Stimulated activated CD4-positive, alpha-beta T cell treated with anti-CD3 and anti-CD28 coated beads, Interleukin-1b, Interleukin-23, amount 100 ng/mL, for 24 hours (primary cell): ENCODE data around the gene FTH1.
"Not testable (repeated sequence)": the region's sequence is repeated elsewhere in the genome, so short reads cannot be mapped to it uniquely, and the experiment has no call there.

ENCODE experiments used
- DNase-seq, 4 experiments: peaks; one replicate each; pipeline ENCODE4 v3.0.0-alpha.2; 2020; ENCODE audit warnings: low read depth in 4 of 4, low spot score in 1 of 4

The FTH1 gene

GRCh38 chr11:61964058-61964665 lies 3.3 kb downstream of the FTH1 start:
- no peak for DNase-seq

- DNase-seq: no peak
Observed at GRCh38 chr11:61963282-61964057, 4.0 kb downstream of the FTH1 start.

GRCh38 chr11:61963016-61963281 lies 4.5 kb downstream of the FTH1 start:
- DNase-seq: no peak

GRCh38 chr11:61962213-61963015 lies 5.0 kb downstream of the FTH1 start:
- DNase-seq: no peak

DNA sequence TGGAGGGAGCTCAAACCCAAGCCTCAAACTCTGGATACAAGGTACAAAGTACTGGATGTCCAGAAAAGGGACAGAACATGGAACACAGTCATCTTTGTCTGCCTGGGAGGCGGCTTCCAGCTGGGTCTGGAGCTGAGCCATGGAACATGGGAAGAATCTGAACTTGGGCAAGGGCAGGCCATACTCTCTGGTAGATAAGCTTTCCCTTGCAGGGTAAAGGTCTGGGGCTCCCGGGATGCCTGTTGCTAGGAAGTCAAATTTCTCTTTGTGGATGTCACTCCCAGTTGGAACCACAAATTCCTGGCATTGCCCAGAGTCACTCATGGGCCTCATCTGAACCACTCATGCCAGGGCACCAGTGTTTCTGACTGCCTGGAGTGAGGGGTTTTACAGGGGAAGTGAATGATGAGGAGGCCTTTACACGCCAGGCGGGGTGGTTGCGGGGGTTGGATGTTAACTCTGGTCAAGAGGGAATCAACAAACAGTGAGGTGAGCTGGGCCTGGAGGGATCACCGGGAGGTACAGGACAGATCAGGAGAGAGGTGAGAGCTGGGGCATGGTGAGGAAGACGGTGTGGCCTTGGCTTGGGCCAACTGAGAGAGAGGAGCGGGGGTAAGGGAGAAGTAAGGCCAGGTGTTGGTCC lies 5.7 kb downstream of the FTH1 start:
- DNase-seq: no peak

- no peak for DNase-seq
Observed at GRCh38 chr11:61960532-61960931, 6.9 kb downstream of the FTH1 start.

- no peak for DNase-seq
Observed at GRCh38 chr11:61959678-61960077, 7.8 kb downstream of the FTH1 start.

DNA sequence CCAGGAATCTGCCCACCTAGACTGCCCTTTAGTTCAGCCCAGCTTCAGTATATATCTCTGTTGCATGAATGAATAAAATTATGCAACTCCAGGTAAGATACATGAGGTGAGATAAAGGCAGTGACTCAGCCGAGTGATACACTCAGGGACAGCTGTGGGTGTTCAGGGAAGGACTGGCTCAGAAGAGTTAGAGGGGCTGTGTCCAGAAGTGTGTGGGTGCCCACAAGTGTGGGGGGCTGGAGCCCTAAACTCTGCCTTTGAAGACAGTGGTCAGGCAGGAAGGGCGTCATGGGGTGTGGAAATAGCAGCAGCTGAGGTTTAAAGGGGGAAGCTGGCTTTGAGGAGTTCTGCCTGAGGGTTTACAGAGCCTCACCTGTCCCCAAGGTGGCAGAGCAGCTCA lies 8.3 kb downstream of the FTH1 start:
- no peak for DNase-seq

DNA sequence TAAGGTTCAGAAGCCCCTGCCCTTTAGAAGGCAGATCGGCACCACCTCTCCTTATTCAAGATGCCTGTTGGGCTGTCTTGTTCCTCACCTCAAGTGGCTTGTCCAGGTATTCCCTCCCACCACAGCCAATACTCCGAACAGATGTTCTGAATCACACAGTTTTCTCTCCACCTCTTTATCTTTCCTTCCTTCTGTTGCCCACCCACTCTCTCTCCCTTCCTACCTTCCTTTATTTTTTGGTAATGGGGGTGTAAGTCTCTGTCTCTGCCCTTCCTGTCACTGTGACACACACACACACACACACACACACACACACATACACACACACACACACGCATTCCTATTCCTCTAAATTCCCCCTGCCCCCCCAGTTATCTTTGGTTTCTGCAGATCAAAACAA lies 8.8 kb downstream of the FTH1 start:
- no peak for DNase-seq

GRCh38 chr11:61957021-61957770 lies 10.2 kb downstream of the FTH1 start:
- no peak for DNase-seq

GRCh38 chr11:61956191-61957020 lies 11.0 kb downstream of the FTH1 start:
- no peak for DNase-seq

- DNase-seq: no peak
Observed at GRCh38 chr11:61955422-61956135, 11.9 kb downstream of the FTH1 start.

DNA sequence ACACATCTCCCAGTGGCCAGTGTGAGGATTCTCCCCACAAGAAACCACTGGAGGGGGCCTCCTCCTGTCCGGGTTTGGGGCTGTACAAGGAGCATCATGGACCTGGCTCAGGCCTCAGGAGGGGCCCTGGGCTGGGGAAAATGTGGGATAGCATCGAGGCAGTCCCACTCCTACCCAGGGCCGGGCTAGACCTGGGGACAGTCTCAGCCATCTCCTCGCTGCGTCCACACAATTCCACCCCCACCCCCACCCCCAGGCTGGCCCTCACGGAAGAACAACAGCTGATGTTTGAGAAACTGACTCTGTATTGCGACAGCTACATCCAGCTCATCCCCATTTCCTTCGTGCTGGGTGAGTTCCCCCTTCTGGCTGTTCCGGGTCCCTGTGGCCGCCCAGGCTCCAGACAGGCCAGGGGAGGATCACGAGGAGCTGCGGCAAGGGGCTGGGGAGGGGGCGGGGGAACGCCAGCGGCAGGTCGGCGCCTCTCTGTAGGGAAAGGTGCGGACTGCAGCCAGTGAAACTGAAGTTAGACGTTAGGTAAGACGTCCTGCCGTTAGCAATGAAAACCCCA lies 12.5 kb downstream of the FTH1 start:
- DNase-seq: no peak

DNA sequence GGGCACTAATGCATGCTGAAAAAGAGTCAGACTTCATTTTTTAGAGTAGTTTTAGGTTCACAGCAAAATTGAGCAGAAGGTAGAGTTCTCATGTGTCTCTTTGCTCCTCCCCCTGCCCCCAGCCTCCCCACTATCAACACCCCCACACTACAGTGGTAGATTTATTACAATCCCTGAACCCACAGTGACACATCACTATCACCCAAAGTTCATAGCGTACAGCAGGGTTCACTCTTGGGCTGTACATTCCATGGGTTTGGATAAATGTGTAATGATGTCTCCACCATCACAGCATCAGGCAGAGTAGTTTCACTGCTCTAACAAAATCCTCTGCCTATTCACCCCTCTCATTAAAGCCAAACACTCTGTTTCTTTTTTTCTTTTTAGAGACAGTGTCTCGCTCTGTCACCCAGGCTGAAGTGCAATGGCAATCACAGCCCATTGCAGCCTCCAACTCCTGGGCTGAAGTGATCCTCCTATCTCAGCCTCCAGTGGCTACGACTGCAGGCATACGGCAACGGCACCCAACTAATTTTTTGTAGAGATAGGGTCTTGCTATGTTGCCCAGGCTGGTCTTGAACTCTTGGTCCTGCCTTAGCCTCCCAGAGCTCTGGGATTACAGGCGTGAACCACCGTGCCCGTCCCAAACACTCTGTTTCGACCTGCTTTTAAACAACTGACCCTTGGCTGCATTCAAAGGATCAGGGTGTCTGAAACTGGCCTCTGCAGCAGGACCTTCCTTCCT lies 13.2 kb downstream of the FTH1 start:
- DNase-seq: no peak

- DNase-seq: not testable (repeated sequence)
Observed at GRCh38 chr11:61953632-61954031, 13.8 kb downstream of the FTH1 start.

- DNase-seq: no peak
Observed at GRCh38 chr11:61952882-61953281, 14.6 kb downstream of the FTH1 start.

- DNase-seq: no peak
Observed at GRCh38 chr11:61951484-61952135, 15.8 kb downstream of the FTH1 start.

DNA sequence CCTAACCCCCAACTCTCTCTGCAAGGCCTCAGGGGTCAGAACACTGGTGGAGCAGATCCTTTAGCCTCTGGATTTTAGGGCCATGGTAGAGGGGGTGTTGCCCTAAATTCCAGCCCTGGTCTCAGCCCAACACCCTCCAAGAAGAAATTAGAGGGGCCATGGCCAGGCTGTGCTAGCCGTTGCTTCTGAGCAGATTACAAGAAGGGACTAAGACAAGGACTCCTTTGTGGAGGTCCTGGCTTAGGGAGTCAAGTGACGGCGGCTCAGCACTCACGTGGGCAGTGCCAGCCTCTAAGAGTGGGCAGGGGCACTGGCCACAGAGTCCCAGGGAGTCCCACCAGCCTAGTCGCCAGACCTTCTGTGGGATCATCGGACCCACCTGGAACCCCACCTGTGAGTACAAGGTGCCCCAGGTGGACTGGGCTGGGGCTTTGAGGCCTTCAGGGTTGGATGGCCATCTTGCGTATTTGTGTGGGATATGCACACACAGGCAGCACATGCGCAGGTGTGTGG lies 17.3 kb downstream of the FTH1 start, which contains the start of gene BEST1:
BEST1 (plus strand) TSS at position 317 of the 513 bp plus-strand sequence. CDS start 1,456 bp downstream, outside the sequence.
- no peak for DNase-seq
